Pons (tissue), 1 donor: Measurements from ENCODE around the gene CLDN6.

Source experiments
- DNase-seq: peaks from one replicate; pipeline ENCODE4 v3.0.0-alpha.2; 2016; ENCODE audit warnings: low spot score

Gene CLDN6

DNA sequence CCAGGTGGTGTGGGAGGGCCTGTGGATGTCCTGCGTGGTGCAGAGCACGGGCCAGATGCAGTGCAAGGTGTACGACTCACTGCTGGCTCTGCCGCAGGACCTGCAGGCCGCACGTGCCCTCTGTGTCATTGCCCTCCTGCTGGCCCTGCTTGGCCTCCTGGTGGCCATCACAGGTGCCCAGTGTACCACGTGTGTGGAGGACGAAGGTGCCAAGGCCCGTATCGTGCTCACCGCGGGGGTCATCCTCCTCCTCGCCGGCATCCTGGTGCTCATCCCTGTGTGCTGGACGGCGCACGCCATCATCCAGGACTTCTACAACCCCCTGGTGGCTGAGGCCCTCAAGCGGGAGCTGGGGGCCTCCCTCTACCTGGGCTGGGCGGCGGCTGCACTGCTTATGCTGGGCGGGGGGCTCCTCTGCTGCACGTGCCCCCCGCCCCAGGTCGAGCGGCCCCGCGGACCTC, 4.5 kb downstream of the CLDN6 start:
- DNase-seq, result no peak

DNA sequence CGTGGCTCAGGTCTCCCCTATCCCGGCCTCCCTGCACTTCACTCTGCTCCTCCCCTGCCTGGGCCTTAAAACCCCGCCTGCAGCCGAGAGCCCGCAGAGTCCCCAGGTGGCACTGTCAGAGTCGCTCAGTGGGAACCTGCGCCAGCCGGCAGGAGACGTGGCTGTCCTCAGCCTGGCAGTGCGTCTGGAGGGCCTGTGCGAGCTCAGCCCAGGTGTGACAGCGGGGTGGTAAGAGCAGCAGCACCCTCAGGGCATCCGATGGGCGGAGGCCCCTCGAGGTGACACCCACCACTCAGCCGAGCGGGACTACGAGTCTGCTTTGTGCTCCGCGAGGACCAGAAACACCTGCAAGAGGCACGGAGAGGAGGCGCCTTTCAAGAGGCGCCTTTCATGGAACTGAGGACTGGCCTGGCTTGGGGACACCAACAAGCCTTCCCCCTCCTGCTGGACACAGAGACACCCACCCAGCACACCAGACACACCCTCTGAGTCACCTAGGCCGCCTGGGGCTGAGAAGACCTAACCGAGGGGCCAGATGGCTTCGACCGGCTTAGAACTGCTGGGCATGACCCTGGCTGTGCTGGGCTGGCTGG, 5.1 kb downstream of the CLDN6 start, which contains the start of gene CLDN9:
TSS of gene CLDN9 (plus strand) at position 96 of the 593 bp plus-strand sequence. CDS start at position 536, 440 bp downstream.
- no peak for DNase-seq

DNA sequence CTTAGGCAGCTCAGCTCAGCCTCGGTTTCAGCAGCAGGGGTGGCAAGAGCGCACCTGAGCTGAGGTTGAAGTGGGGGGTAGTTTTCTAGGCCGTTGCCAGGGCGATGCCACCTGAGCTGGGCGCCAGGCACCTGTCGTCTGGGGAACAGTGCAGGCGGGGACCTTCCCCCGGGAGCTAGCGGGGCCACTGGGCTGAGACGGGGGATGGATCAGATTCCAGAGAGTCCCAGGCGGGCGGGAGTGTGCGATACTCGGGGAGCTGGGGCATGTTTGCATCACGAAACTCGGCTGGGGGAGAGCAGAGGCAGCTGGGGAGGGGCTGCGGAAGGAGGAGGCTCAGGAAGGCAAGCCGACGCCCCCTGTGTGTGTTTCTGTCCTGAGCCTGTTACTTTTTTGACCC, 5.7 kb downstream of the CLDN6 start:
- DNase-seq, result no peak

GRCh38 chr16:3010510-3010909, 7.5 kb downstream of the CLDN6 start:
- no peak for DNase-seq

DNA sequence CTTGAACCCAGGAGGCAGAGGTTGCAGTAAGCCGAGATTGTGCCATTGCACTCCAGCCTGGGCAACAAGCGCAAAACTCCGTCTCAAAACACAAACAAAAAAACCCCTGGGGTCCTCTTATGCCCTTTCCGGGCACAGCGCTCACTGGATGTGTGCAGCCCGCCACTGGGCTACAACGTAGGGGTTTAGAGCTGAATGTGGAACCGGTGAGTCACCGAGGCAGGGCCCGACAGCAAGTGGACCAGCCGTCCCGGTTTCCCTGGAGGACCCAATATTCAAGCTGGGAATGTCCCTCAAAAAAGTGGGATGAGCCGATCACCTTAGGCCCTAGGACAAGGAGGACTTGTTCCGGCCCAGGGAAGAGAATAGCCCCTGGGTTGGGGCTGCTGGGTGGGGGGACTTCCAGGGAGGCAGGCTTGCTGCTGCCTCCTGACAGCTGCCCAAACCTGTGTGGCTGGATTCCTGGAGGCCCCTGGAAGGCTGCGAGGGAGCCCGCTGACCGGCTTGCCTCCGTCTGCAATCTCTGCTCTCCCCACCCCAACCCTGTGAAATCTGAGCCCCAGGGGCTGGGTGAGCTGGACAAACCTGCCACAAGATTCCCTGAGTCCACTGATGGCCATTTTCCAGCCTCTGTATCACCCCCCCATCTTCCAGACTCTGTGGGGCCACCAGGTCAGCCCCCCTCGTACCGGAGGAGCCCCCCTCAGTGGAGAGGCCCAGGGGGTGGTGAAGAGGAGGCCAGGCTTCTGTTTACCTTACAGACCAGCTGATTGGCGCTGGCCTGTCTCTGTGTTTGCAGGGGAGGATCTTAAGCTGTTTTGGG, 8.2 kb downstream of the CLDN6 start:
- DNase-seq, result no peak

DNA sequence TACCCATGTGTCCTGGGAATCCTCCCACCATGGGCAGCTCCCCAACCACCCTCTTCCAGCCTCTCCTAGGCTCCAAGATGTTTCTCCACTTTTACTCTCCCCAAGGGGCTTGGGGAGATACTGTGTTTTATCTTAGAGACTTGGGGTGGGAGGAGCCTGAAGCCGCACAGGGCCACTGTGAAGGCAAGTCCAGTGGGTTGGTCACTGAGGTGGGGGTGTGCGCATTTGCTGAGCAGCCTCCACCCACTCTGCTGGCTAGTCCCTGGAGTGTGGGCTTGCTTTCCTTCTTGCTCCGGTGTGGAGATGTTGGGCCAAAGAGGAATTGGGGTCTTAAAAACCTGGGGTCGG, 9.3 kb downstream of the CLDN6 start:
- no peak for DNase-seq

DNA sequence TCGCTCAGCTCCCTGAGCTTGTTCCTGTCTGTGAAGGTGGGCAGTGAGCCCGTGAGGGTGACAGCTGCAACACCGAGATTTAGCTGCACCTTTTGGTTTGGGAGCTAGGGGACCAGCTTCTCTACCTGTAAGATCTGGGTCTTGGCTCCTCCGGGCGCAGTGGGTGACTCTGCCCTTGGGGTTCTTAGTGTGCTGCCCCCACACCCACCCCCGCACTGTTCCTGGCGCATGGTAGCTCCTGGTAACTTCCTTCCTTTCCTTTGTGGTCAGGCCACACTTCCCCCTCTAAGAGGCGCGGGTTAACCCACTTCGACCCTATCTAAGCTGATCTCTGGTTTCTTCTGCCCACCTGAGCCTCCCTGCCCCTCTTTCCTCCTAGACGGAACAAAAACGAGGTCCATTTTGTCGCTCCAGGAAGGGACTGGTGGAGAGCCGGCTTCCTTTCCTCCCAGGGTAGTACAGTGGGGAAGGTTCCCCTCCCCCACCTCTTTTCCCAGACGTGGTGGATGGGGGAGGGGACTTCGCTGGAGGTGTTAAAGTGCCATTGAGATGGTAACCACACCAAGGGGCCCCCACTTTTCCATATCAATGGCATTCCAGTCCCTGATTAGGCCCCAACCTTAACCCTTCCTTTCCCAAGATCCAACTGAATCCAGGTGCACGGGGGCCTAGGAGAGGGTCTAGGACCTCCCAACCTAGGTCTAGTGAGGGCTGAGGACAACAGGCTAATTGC, 9.9 kb downstream of the CLDN6 start:
- no peak for DNase-seq

DNA sequence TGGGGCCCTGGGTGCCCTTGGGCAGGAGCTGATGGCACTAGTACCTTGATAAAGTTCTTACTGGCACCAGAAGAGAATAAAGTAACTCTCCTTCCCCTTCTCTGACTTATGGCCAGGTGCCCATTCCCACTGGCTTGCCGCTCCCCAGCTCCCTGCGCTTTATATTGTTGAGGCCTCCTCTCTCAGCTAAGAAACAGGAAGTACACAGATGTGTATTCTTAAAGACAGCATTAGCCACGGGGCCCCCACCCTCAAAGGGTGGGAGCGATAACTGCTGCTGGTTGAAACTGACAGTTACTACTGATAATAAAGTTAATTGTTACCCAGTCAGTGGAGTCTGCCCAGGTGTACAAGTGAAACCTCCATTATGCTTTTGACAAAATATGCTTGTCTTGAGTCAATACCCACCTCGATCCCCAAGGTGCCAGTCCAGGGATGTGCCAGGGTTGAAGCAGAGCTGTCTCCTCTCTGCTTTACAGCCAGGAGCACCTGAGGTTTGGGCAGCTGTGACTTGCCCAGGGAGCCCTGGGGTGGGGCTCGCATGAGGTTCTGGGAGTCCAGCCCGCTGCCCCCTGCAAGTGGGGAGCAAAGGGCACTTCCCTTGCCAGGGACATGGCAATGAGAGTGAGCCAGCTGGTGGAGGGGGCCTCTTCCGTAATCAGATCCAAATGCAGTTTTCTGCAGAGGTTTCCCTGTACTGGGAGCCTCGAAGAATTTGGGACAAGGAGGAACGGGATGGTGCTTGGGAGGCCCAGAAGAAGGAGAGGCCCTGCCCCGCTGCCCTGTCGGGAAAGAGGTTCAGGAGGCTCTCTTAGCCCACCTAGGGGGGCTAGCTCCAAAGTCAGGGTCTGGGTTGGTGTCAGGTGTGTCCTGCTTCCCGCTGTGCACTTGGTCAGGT, 10.7 kb downstream of the CLDN6 start:
- no peak for DNase-seq

- DNase-seq, result no peak
Measured at GRCh38 chr16:3004781-3005284, 13.2 kb downstream of the CLDN6 start.

DNA sequence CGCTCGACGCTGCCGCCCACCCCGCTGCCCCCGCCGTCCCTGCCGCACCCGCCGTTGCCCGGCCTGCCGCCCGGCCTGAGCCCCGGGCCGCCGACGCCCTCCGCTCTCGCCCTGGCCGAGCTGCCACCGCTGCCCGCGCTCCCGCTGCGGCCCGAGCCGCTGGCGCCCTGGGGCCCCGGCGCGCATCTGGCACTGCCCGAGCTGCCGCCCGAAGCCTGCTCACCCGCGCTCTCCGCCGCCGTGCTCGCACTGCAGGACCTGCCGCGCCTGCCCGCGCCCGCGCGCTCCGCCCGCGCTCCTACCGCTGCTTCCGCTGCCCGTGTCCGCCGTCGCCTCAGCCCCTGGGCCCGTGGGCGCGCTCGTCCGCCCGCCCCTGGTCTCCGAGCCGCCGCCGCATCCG, 13.7 kb downstream of the CLDN6 start:
- DNase-seq, result no peak

GRCh38 chr16:3003582-3004270, 14.3 kb downstream of the CLDN6 start:
- DNase-seq, result peak; percentile 99

DNA sequence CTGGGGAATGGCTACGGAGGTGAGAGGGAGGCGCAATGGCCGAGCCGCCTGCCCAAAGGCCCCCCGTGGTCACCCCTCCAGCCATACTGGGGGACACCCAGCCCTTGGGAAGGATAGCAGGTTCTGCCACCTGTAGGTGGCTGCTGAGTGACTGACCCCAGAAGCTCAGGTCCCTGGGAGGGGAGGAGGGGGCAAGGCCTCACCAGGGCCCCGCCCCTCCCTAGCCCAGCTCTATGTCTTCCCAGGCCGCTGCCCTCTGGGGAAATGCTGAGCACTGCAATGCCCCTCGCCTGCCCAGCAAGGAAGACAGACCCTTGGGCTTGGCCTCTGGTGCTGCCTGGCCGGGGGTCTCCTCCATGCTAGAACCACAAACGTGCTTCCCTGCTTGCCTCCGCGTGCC, 16.7 kb downstream of the CLDN6 start:
- no peak for DNase-seq

DNA sequence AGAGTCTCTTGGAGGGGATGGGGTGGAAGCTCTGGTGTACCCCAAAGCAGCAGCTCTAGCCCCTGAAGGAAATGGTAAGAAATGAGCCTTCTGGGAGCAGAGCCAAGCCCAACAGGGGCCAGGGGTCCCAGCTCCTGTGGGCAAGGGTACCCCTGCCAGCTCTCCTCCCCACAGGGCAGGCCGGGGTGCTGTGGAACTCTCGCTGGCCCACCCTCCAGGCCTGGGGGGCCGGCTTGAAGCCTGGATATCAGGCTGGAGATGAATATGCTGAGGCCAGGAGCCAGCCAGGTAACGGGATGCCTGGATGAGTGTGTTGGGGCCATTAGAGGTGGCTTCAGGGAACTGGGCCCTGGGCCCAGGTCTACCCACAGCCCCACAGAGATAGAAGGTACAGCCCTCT, 17.4 kb downstream of the CLDN6 start:
- no peak for DNase-seq

DNA sequence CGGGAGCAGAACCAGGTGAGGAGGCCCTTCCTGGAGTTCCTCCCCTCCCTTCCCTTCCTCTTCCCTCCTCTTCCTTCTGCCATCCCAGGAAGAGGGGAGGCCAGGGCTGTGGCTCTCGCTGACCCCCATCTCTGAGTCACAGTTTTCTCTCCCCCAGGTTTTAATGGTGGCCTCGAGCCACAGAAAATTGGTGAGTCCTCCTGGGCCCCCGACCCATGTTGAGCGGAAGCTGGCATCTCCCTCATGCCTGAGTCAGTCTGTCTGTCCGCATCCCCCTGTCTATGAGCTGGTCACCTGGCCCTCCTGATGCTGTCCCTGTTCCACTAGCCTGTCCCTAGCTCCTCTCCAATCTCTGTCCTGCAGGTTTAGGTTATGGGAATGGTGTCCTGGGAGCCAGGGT, 18.1 kb downstream of the CLDN6 start:
- no peak for DNase-seq

DNA sequence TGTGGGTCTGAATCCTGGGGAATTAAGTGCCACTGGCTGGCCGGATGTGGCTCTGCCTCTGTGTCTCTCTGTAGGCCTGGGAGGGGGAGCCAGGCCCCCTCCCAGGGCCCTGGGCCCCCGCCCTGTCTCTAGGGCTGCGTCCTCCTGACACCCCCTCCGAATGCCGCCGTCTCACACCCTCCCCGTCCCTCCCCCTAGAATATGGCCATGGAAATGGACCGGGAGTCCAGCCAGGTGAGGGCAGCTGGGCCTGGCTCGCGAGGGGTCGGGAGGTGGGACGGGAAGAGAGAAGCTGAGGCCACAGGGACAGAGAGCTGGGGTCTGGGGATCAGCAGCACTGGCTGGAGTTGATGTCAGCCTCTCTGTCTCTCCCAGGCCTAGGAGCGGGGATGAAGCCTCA, 21.7 kb downstream of the CLDN6 start:
- no peak for DNase-seq

GRCh38 chr16:2992383-2993081, 25.5 kb downstream of the CLDN6 start:
- DNase-seq, result no peak

DNA sequence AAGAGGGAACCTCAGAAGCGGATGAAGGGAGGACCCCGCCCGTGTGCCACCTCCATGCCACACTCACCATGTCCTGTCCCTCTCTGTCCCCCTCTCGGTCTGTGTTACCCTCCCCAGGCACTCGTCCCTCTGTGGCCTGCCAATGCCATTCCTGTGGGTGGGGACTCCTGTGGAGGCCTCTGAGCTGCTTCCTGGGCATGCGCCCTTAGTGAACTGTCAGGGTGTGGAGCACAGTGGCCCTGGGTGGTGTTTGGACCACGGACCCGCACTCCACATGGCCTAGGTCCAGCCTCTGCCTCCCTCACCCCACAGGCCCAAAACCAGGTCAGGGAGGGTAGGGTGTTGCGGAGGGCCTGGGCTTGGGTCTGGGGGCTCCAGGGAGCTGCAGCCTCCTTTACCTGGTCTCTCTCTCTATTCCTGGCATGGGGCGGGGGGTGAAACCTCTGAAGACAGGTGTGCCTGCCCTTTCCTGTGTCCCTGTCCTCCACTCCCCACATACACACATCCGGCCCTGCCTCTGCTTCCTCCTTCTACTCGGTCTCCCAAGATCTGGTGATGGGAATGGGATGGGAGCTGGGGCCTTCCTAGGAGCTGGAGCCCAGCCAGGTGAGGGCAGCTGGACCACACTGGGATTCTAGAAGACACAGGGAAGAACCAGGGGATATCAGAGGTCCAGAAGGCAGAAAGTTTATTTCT, 26.3 kb downstream of the CLDN6 start:
- DNase-seq, result no peak

GRCh38 chr16:2990891-2991290, 27.1 kb downstream of the CLDN6 start:
- no peak for DNase-seq

DNA sequence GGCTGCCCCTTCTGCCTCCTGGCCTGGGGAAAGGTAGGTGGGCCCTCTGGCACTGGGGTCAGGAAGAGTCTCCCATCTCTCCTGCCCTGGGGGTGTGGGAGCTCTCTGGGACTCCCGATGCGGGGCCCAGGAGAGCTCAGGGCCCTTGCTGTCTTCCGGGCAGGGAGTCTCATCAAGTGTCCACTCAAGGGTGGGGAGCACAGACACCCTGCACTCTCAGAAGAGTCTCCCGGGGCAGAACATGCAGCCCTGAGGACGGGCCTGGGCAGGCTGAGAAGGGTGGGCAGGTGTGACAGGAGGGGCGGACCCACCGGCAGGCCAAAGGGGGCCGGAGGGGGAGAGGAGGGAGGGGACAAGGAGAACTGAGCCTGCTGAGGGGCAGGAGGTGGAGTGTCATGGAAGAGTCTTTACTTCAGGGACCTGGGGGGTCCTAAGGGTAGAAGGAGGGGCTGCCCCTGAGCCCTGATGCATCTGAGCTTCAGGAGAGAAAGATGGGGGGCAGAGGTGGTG, 29.3 kb downstream of the CLDN6 start:
- no peak for DNase-seq

GRCh38 chr16:2987833-2988232, 30.1 kb downstream of the CLDN6 start:
- no peak for DNase-seq
